DMS153 (cell line): ENCODE measurements around the gene LENG8.
A peak's percentile ranks its signal among the peaks of the same experiment; 100 is the strongest.

Source experiments
- DNase-seq: peaks from one replicate; lab custom pipeline; 2025; lab: John Stamatoyannopoulos, UW

LENG8 gene

GRCh38 chr19:54422136-54422535 is 26.9 kb upstream of the LENG8 start:
- DNase-seq, result no peak

- no peak for DNase-seq
Measured at GRCh38 chr19:54424201-54424600, 24.8 kb upstream of the LENG8 start.

- DNase-seq, result no peak
Measured at GRCh38 chr19:54424660-54425381, 24.2 kb upstream of the LENG8 start.

- DNase-seq, result no peak
Measured at GRCh38 chr19:54425382-54425723, 23.6 kb upstream of the LENG8 start.

- no peak for DNase-seq
Measured at GRCh38 chr19:54426291-54426931, 22.6 kb upstream of the LENG8 start.

GRCh38 chr19:54427586-54427985 is 21.4 kb upstream of the LENG8 start:
- DNase-seq, result no peak

- no peak for DNase-seq
Measured at GRCh38 chr19:54428323-54429175, 20.4 kb upstream of the LENG8 start.

- no peak for DNase-seq
Measured at GRCh38 chr19:54429176-54429495, 19.9 kb upstream of the LENG8 start.

GRCh38 chr19:54429545-54430227 is 19.3 kb upstream of the LENG8 start:
- no peak for DNase-seq

- no peak for DNase-seq
Measured at GRCh38 chr19:54430306-54431254, 18.4 kb upstream of the LENG8 start.

GRCh38 chr19:54431255-54431838 is 17.7 kb upstream of the LENG8 start:
- DNase-seq, result no peak

GRCh38 chr19:54432144-54432738 is 16.8 kb upstream of the LENG8 start:
- DNase-seq, result no peak

- DNase-seq, result no peak
Measured at GRCh38 chr19:54433697-54434096, 15.3 kb upstream of the LENG8 start.

GRCh38 chr19:54434112-54434872 is 14.7 kb upstream of the LENG8 start:
- no peak for DNase-seq

GRCh38 chr19:54434873-54435214 is 14.2 kb upstream of the LENG8 start:
- DNase-seq, result peak; percentile 12

GRCh38 chr19:54435551-54436016 is 13.4 kb upstream of the LENG8 start:
- DNase-seq, result no peak

- DNase-seq, result no peak
Measured at GRCh38 chr19:54436031-54436523, 12.9 kb upstream of the LENG8 start.

GRCh38 chr19:54436628-54437252 is 12.3 kb upstream of the LENG8 start:
- no peak for DNase-seq

GRCh38 chr19:54439174-54439851 is 9.7 kb upstream of the LENG8 start:
- DNase-seq, result no peak
